Right cardiac atrium (tissue), 5 donors: ENCODE data around the gene SYT11. TPM values are rescaled to one million over a fixed set of nuclear protein-coding genes. Genes with fewer than 3 reads are reported as not detected.
A peak's percentile ranks its signal among the peaks of the same experiment; 100 is the strongest.
"Not testable (repeated sequence)": the region's sequence is repeated elsewhere in the genome, so short reads cannot be mapped to it uniquely, and the experiment has no call there.

Experiments used
- ATAC-seq, 2 donors: fragments of 200-7000 bp; cut with Tn5 transposase; one replicate each; pipeline versions ENCODE4 v1.8.0 to v1.9.1; 2020; ENCODE audit warnings: moderate library complexity in 2 of 2, mild to moderate bottlenecking in 1 of 2
- DNase-seq, 3 donors: peaks; one replicate each; pipeline ENCODE4 v3.0.0-alpha.2; 2020
- H3K27ac ChIP-seq: one replicate; pipeline ENCODE4 v1.5.1; 2013; ENCODE audit warnings: mild to moderate bottlenecking, low read length, control low read depth, moderate library complexity
- H3K27me3 ChIP-seq: one replicate; pipeline ENCODE4 v1.6.1; 2013; ENCODE audit not compliant: control insufficient read depth, insufficient read depth
- H3K4me1 ChIP-seq: one replicate; pipeline ENCODE4 v1.6.1; 2013; ENCODE audit warnings: low read length; ENCODE audit not compliant: control insufficient read depth, insufficient read depth
- H3K4me3 ChIP-seq: one replicate; pipeline ENCODE4 v1.5.1; 2013; ENCODE audit warnings: low read length, control low read depth
- H3K9me3 ChIP-seq: one replicate; pipeline ENCODE4 v1.6.1; 2013; ENCODE audit warnings: low read length; ENCODE audit not compliant: control insufficient read depth
- WGBS: extraction: QIAGEN DNeasy Blood & Tissue Kit; methylation state at CpG from one replicate; pipeline ENCODE4 v1.1.7; 2013; 5-methylcytosine and 5-hydroxymethylcytosine counted together
- intact Hi-C, 4 donors: fragments of 100-400 bp; cut with DNase I; formaldehyde crosslinking; loops; one replicate each; pipeline versions ENCODE4 v1.11.0 to v1.14.0; 2022 to 2023
- long read RNA-seq, 4 donors: library from polyadenylated mRNA; unstranded; transcript quantifications; one replicate each; pipeline ENCODE4 v2.0.0, GENCODE V29; 2020 to 2021
- polyA plus RNA-seq: library from polyadenylated mRNA; stranded (reverse); fragments of 200-250 nt; gene quantifications from one replicate; pipeline ENCODE4 v1.2.3, GENCODE V29; 2013
- total RNA-seq, 4 donors: library from RNA; stranded (reverse); fragmentation: NEBNext Ultra II Directional; extraction: Animal tissue kit (Norgen Biotek cat#: 25700); gene quantifications; one replicate each; pipeline ENCODE4 v1.2.1, GENCODE V29; 2021
- donor health status: healthy with polysubstance abuse.
- donor health status: DM: no; HTN: yes; CAD: no.
- donor health status: DM: no; HTN: no; CAD: no.
- donor health status: DM: no; HTN: yes; CAD: no; lungs with severe emphysema.
- donor health status: DM: yes; HTN: yes; CAD: no.

Gene SYT11
- total RNA-seq (10 to 100 TPM; 11.4 to 15.4 (median 14.4) TPM), polyA plus RNA-seq (4.7 TPM)
- long read RNA-seq, donor 1, full-length matches to known transcripts: 6 of 11 reads
- long read RNA-seq, donor 1, partial matches to known transcripts: 1 of 11 reads
- long read RNA-seq, donor 1, other reads (novel, unspliced or antisense): 4 of 11 reads
- long read RNA-seq, donor 2, full-length matches to known transcripts: 2 of 5 reads
- long read RNA-seq, donor 2, partial matches to known transcripts: 0 of 5 reads
- long read RNA-seq, donor 2, other reads (novel, unspliced or antisense): 3 of 5 reads
- long read RNA-seq, donor 3, full-length matches to known transcripts: 2 of 14 reads
- long read RNA-seq, donor 3, partial matches to known transcripts: 10 of 14 reads
- long read RNA-seq, donor 3, other reads (novel, unspliced or antisense): 2 of 14 reads
- long read RNA-seq, donor 4, full-length matches to known transcripts: 4 of 9 reads
- long read RNA-seq, donor 4, partial matches to known transcripts: 0 of 9 reads
- long read RNA-seq, donor 4, other reads (novel, unspliced or antisense): 5 of 9 reads

- intact Hi-C loops: no loop called here
Observed at GRCh38 chr1:155859234-155859829, at the start of gene SYT11. SYT11 (plus strand) TSS chr1:155859567; CDS start chr1:155859762, 195 bp downstream.

GRCh38 chr1:155812878-155813277, 46.5 kb upstream of the SYT11 start:
- H3K27ac ChIP-seq: no peak overlapping the region
- DNase-seq: no peak
- no peaks in the 10 kb centered on the region for H3K27me3 ChIP-seq
- H3K4me1 ChIP-seq: no peaks in the 10 kb centered on the region
- intact Hi-C loops: no loop called here
- no peak overlapping the region for H3K4me3 ChIP-seq
- ATAC-seq: no peak
- H3K9me3 ChIP-seq: no peaks in the 10 kb centered on the region
- WGBS: 92% methylated on average over 1 of the region's 1 CpG

More at GRCh38 chr1:155859234-155859829, at the start of gene SYT11:
- Histone ChIP-seq H3K4me3 (peak within 1 kb of the TSS; percentile 63), H3K4me1 (no peaks in the 10 kb centered on the region), H3K9me3 (no peaks in the 10 kb centered on the region), H3K27ac (peak within 1 kb of the TSS; percentile 86), H3K27me3 (no peaks in the 10 kb centered on the region)
- ATAC-seq (peak; percentile 91 to 93), DNase-seq (peak; percentile 95 to 98 (median 97))
- WGBS: under 1% methylated on average over 33 of the region's 33 CpGs

- 92% methylated on average over 3 of the region's 3 CpGs for WGBS
- intact Hi-C loops: no loop called here
- no peak overlapping the region for H3K27ac ChIP-seq
- no peaks in the 10 kb centered on the region for H3K27me3 ChIP-seq
- ATAC-seq (no peak), DNase-seq (no peak)
- H3K4me1 ChIP-seq: no peaks in the 10 kb centered on the region
- H3K9me3 ChIP-seq: no peaks in the 10 kb centered on the region
- H3K4me3 ChIP-seq: no peak overlapping the region
Observed at GRCh38 chr1:155813672-155814071, 45.7 kb upstream of the SYT11 start.

- Histone ChIP-seq H3K27me3 (no peaks in the 10 kb centered on the region), H3K4me3 (no peak overlapping the region), H3K4me1 (no peaks in the 10 kb centered on the region), H3K9me3 (no peaks in the 10 kb centered on the region), H3K27ac (no peak overlapping the region)
- no peak for DNase-seq
- intact Hi-C loops: no loop called here
- WGBS: 94% methylated on average over 1 of the region's 1 CpG
- ATAC-seq: no peak
Observed at GRCh38 chr1:155816351-155816750, 43.0 kb upstream of the SYT11 start.

- H3K4me3 ChIP-seq: no peak overlapping the region
- no peaks in the 10 kb centered on the region for H3K27me3 ChIP-seq
- intact Hi-C loops: no loop called here
- 86% methylated on average over 4 of the region's 4 CpGs for WGBS
- H3K27ac ChIP-seq: no peak overlapping the region
- ATAC-seq (no peak), DNase-seq (no peak)
- no peaks in the 10 kb centered on the region for H3K9me3 ChIP-seq
- H3K4me1 ChIP-seq: no peaks in the 10 kb centered on the region
Observed at GRCh38 chr1:155827450-155827849, 31.9 kb upstream of the SYT11 start.

- Histone ChIP-seq H3K27ac (no peak overlapping the region), H3K9me3 (no peaks in the 10 kb centered on the region), H3K4me3 (no peak overlapping the region), H3K4me1 (peaks cover 3% of the 10 kb centered on the region), H3K27me3 (no peaks in the 10 kb centered on the region)
- intact Hi-C loops: no loop called here
- no peak for ATAC-seq
- 95% methylated on average over 7 of the region's 7 CpGs for WGBS
- no peak for DNase-seq
Observed at GRCh38 chr1:155831279-155831976, 27.9 kb upstream of the SYT11 start.

- WGBS: 88% methylated on average over 1 of the region's 1 CpG
- intact Hi-C loops: no loop called here
- Histone ChIP-seq H3K27ac (no peak overlapping the region), H3K4me3 (no peak overlapping the region), H3K27me3 (no peaks in the 10 kb centered on the region), H3K9me3 (no peaks in the 10 kb centered on the region), H3K4me1 (peaks cover 3% of the 10 kb centered on the region)
- peak in 1 of 2 donors; percentile 36 for ATAC-seq
- DNase-seq: no peak
Observed at GRCh38 chr1:155833665-155834295, 25.6 kb upstream of the SYT11 start.

GRCh38 chr1:155834296-155834926, 25.0 kb upstream of the SYT11 start:
- no peak for ATAC-seq
- WGBS: 96% methylated on average over 11 of the region's 11 CpGs
- DNase-seq: no peak

GRCh38 chr1:155834927-155835399, 24.4 kb upstream of the SYT11 start:
- H3K4me3 ChIP-seq, ATAC-seq, H3K27ac ChIP-seq, intact Hi-C loops, H3K4me1 ChIP-seq, H3K9me3 ChIP-seq, DNase-seq, H3K27me3 ChIP-seq: not testable (repeated sequence)
- WGBS: 84% methylated on average over 9 of the region's 9 CpGs

More at GRCh38 chr1:155834296-155834926, 25.0 kb upstream of the SYT11 start:
- H3K27me3 ChIP-seq: no peaks in the 10 kb centered on the region
- intact Hi-C loops: no loop called here
- no peak overlapping the region for H3K4me3 ChIP-seq
- H3K9me3 ChIP-seq: no peaks in the 10 kb centered on the region
- H3K4me1 ChIP-seq: peaks cover 3% of the 10 kb centered on the region
- H3K27ac ChIP-seq: no peak overlapping the region

GRCh38 chr1:155835548-155835947, 23.8 kb upstream of the SYT11 start:
- Histone ChIP-seq H3K4me1 (peaks cover 3% of the 10 kb centered on the region), H3K9me3 (no peaks in the 10 kb centered on the region), H3K27me3 (no peaks in the 10 kb centered on the region), H3K4me3 (no peak overlapping the region), H3K27ac (no peak overlapping the region)
- DNase-seq: no peak
- intact Hi-C loops: no loop called here
- 92% methylated on average over 6 of the region's 6 CpGs for WGBS
- ATAC-seq: no peak
